ENCODE results near the gene TNNI3. TPM values are rescaled to one million over a fixed set of nuclear protein-coding genes. Genes with fewer than 3 reads are reported as not detected.
"Not testable (repeated sequence)": the region's sequence is repeated elsewhere in the genome, so short reads cannot be mapped to it uniquely, and the experiment has no call there.

Gene TNNI3
- 3.0 TPM for polyA plus RNA-seq (2012; ENCODE audit: insufficient read depth, insufficient read length)

DNA sequence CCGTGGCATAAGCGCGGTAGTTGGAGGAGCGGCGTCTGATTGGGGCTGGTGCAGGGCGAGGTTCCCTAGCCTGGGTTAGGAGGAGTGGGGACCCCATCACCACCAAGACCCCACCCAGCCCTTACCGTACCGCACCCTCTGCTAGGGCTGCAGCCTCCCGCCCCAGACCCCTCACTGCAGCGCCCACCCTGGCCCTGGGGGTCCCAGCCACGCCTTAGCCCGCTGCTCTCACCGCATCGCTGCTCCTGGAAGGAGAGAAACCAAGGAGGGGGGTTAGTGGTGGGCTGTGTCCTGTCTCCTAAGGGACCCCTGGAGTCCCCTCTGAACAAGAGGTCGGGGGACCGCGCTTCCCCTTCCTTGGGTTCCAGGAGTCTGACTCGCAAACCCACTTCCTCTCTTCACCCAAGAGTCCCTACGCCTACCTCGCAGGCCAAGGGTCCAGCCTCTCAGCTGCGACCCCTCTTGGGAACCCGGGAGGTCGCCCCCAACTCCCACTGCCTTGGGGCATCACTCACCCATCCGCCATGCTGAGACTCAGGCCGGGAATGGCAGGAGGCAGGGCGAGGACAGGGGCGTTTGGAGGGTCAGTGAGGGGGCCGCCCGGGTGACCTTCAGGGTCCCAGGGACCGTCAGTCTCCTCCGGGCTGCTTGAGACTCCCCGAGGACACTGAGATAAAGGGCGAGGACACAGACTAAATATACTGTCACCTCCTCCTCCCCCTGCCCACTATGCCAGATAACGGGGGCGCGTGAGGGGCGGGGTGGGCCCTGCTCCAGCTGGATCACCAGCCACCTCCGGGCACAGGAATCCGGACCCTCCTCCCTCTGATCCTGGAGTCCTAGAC is at the start of gene TNNI3:
Gene TNNI3 (minus strand): TSS at position 669 of the 845 bp plus-strand sequence. CDS start 143 bp downstream, at position 526.
- DNase-seq (ENCODE audit: low read depth, low spot score): no peak
- no peak within 1 kb of the TSS for H3K4me3 ChIP-seq (ENCODE audit: low read length)

- DNase-seq (ENCODE audit: low read depth, low spot score): no peak
- H3K4me3 ChIP-seq (ENCODE audit: low read length): no peak overlapping the region
These were observed 49.4 kb upstream of the TNNI3 start for GRCh38 chr19:55206664-55207500.

GRCh38 chr19:55202199-55202598 is 44.7 kb upstream of the TNNI3 start:
- H3K4me3 ChIP-seq (ENCODE audit: low read length); DNase-seq (ENCODE audit: low read depth, low spot score): not testable (repeated sequence)

GRCh38 chr19:55199620-55200204 is 42.2 kb upstream of the TNNI3 start:
- no peak for DNase-seq (ENCODE audit: low read depth, low spot score)
- H3K4me3 ChIP-seq (ENCODE audit: low read length): no peak overlapping the region

GRCh38 chr19:55198651-55199050 is 41.1 kb upstream of the TNNI3 start:
- no peak for DNase-seq (ENCODE audit: low read depth, low spot score)
- H3K4me3 ChIP-seq (ENCODE audit: low read length): no peak overlapping the region

- H3K4me3 ChIP-seq (ENCODE audit: low read length): no peak overlapping the region
- no peak for DNase-seq (ENCODE audit: low read depth, low spot score)
These were observed 40.0 kb upstream of the TNNI3 start for GRCh38 chr19:55197528-55197927.

DNA sequence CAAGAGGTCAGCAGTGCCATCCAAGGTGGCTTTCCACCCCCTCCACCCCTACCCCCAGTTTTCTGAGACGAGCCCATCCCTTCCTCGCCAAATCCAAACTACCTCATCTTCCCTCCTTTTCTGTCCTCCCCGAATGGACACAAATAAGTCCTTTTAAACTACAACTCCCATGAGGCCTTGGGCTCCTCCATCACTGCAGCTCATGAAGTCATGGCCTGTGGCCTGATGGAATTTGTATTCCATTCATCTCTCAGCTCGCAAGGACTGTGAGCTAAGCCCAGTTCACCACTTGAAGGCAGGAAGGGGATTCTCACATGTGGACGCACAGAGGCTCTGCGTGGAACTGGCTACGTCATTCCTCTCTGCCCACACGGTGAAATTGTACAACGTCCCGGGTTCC is 39.3 kb upstream of the TNNI3 start:
- no peak for DNase-seq (ENCODE audit: low read depth, low spot score)
- no peak overlapping the region for H3K4me3 ChIP-seq (ENCODE audit: low read length)

GRCh38 chr19:55193481-55193880 is 35.9 kb upstream of the TNNI3 start:
- no peak for DNase-seq (ENCODE audit: low read depth, low spot score)
- H3K4me3 ChIP-seq (ENCODE audit: low read length): no peak overlapping the region

DNA sequence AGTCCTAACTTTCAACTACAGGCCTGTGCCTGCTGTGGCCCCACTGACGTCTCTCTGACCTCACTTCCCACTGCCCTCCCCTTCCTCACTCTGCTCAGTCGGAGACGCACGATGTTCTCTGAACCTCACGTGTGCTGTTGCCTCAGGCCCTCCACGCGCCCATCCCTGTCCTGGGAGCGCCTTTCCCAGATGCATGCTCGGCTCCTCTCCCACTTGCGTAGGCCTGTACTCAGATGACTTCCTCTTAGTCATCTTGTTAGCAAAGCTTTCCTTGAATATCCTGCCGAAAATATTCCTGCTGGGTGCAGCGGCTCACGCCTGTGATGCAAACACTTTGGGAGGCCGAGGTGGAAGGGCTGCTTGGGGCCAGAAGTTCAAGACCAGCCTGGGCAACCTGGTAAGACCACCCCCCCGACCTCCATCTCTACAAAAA is 31.9 kb upstream of the TNNI3 start:
- no peak overlapping the region for H3K4me3 ChIP-seq (ENCODE audit: low read length)
- DNase-seq (ENCODE audit: low read depth, low spot score): no peak

DNA sequence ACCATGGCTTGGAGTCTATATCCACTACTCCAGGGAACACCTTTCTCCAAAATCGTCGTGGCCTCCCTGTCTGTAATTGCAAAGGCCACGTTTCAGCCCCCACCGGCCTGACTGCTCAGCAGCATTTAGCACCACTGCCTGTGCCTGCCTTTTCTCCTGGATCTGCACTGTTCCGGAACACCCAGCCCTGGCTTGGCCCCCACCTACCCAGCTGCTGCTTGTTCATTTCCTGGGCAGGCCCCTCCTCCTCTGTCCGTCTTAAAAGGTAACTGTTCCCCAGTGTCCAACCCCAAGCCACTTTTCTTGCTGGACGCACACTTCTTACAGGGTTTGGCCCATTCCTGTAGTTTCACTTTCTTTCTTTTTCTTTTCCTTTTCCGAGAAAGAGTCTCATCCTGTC is 31.1 kb upstream of the TNNI3 start:
- no peak overlapping the region for H3K4me3 ChIP-seq (ENCODE audit: low read length)
- DNase-seq (ENCODE audit: low read depth, low spot score): no peak

DNA sequence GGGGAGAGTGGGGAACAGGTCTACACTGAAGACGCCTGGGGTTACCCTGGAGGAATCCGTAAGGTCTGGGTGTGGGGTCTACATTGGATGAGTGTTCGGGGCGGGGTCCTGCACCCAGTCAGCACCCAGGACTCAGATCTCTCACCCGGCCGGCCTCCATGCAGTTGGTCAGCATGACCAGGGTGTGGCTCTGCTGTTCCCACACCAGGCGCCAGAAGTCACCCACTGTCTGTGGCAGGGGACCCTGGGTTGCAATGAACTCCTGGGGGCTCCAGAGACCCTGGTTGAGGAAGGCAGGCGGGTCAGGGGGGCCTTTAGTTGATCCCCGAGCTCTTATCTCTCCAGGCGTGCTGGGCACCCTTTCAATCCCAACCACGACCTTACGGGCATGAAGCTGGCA is 28.5 kb upstream of the TNNI3 start:
- H3K4me3 ChIP-seq (ENCODE audit: low read length): no peak overlapping the region
- no peak for DNase-seq (ENCODE audit: low read depth, low spot score)

GRCh38 chr19:55181740-55182139 is 24.2 kb upstream of the TNNI3 start:
- DNase-seq (ENCODE audit: low read depth, low spot score): no peak
- no peak overlapping the region for H3K4me3 ChIP-seq (ENCODE audit: low read length)

- no peak for DNase-seq (ENCODE audit: low read depth, low spot score)
- H3K4me3 ChIP-seq (ENCODE audit: low read length): peak within 1 kb of the TSS; percentile 62
These were observed 22.3 kb upstream of the TNNI3 start, which contains the start of gene SYT5 for GRCh38 chr19:55179606-55180484. Gene SYT5, minus strand, starts transcription at chr19:55180289. Its CDS starts 1,248 bp downstream, at chr19:55179041.

DNA sequence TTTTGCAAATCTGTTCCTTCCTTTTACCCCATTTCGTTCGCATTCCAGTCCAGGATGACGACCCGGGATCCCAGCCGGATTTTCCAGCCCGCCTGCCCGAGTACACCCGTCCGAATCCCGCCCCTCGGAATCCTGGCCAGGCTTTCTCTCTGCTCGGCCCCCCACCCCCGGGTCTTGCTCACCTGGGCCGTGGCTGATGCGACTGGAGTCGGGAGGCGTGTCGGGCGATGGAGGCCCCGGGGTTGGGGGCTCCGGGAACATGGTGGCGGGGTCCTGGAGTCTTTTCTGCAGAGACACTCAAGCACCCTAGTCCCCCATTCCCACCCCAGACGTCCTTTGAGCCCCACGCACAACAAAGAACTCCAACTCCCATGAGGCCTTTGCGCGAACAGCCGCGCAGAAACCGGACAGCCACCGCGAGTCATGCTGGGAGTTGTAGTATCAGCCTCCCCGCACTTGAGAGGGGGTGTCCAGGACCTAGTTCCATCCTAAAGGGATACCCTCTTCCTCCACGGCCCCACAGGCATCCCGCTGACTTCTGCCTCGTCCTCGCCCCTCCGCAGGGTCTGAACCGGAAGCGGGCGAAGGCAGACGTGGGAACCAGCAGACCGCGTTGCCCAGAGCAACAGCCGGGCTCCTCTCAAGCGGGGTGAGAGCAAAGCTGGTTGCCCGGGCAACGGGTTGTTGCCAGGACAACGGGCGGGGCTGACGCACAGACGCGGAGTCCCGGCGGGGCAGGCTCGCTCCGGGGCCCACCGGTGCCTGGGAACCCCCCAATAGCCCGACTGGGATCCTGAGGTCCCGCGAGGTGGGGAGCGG is 21.5 kb upstream of the TNNI3 start:
- peak; percentile 94 for DNase-seq (ENCODE audit: low read depth, low spot score)
- H3K4me3 ChIP-seq (ENCODE audit: low read length): peak overlapping the region; percentile 62

- peak; percentile 69 for DNase-seq (ENCODE audit: low read depth, low spot score)
- no peak overlapping the region for H3K4me3 ChIP-seq (ENCODE audit: low read length)
These were observed 18.5 kb upstream of the TNNI3 start for GRCh38 chr19:55176076-55176475.

- no peak overlapping the region for H3K4me3 ChIP-seq (ENCODE audit: low read length)
These were observed 17.8 kb upstream of the TNNI3 start for GRCh38 chr19:55175117-55175867.

GRCh38 chr19:55174425-55175116 is 17.0 kb upstream of the TNNI3 start:
- peak overlapping the region; percentile 51; the same call in 1 of the 2 replicates for H3K4me3 ChIP-seq (ENCODE audit: low read length)
- DNase-seq (ENCODE audit: low read depth, low spot score): no peak

More at GRCh38 chr19:55175117-55175867, 17.8 kb upstream of the TNNI3 start:
- DNase-seq (ENCODE audit: low read depth, low spot score): no peak
